AG04450 (cell line): ENCODE measurements around the gene ECE2. TPM values are rescaled to one million over a fixed set of nuclear protein-coding genes. Genes with fewer than 3 reads are reported as not detected.

ENCODE experiments used
- CTCF ChIA-PET: fragments of 300-600, 350-600 bp; formaldehyde crosslinking; extraction: SDS; loops from one replicate; lab custom pipeline; 2022; ENCODE audit warnings: antibody characterized with exemption, inconsistent platforms; lab: Charles Lee
- POLR2A ChIA-PET: fragments of 350-600 bp; formaldehyde crosslinking; extraction: SDS; loops from one replicate; lab custom pipeline; 2021; ENCODE audit warnings: antibody characterized with exemption, inconsistent platforms; lab: Yijun Ruan, JAX
- DNase-seq: peaks from one replicate; pipeline ENCODE4 v3.0.0-alpha.2; 2011; ENCODE audit warnings: low read depth, low spot score
- H3K27ac ChIP-seq: one replicate; pipeline ENCODE4 v1.5.1; 2012; ENCODE audit warnings: low read depth, low read length, control low read depth
- H3K27me3 ChIP-seq: one replicate; pipeline ENCODE4 v1.6.0; 2012; ENCODE audit warnings: low read length; ENCODE audit not compliant: control insufficient read depth, insufficient read depth
- H3K4me3 ChIP-seq: 2 replicates; pipeline ENCODE4 v1.5.1; 2011; ENCODE audit warnings: mild to moderate bottlenecking, low read depth, low read length, control low read depth
- H3K9me3 ChIP-seq: 2 replicates; pipeline ENCODE4 v1.5.1; 2012; ENCODE audit warnings: low read length; ENCODE audit not compliant: control insufficient read depth, insufficient read depth
- polyA plus RNA-seq: library from polyadenylated mRNA; depleted of rRNA; stranded (reverse); fragments of >200 nt; gene quantifications from 2 replicates; pipeline ENCODE4 v1.2.3, GENCODE V29; 2011
- TF ChIP-seq, protein P1 (sequence below): IDR thresholded peaks from 2 replicates; pipeline ENCODE4 v1.5.1; 2011; ENCODE audit warnings: low read depth, low read length, control low read depth, inconsistent platforms

The ECE2 gene
- polyA plus RNA-seq, 1 experiment = not detected

DNA sequence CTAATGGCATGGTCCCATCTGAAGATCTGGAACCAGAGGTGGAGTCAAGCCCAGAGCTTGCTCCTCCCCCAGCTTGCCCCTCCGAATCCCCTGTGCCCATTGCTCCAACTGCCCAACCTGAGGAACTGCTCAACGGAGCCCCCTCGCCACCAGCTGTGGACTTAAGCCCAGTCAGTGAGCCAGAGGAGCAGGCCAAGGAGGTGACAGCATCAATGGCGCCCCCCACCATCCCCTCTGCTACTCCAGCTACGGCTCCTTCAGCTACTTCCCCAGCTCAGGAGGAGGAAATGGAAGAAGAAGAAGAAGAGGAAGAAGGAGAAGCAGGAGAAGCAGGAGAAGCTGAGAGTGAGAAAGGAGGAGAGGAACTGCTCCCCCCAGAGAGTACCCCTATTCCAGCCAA is 45.8 kb downstream of the ECE2 start:
- Histone ChIP-seq H3K9me3 (no peaks in the 10 kb centered on the region), H3K27ac (no peak overlapping the region), H3K27me3 (no peaks in the 10 kb centered on the region), H3K4me3 (no peak overlapping the region)
- TF ChIP-seq, protein P1, sequence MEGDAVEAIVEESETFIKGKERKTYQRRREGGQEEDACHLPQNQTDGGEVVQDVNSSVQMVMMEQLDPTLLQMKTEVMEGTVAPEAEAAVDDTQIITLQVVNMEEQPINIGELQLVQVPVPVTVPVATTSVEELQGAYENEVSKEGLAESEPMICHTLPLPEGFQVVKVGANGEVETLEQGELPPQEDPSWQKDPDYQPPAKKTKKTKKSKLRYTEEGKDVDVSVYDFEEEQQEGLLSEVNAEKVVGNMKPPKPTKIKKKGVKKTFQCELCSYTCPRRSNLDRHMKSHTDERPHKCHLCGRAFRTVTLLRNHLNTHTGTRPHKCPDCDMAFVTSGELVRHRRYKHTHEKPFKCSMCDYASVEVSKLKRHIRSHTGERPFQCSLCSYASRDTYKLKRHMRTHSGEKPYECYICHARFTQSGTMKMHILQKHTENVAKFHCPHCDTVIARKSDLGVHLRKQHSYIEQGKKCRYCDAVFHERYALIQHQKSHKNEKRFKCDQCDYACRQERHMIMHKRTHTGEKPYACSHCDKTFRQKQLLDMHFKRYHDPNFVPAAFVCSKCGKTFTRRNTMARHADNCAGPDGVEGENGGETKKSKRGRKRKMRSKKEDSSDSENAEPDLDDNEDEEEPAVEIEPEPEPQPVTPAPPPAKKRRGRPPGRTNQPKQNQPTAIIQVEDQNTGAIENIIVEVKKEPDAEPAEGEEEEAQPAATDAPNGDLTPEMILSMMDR = no peak
- ChIA-PET CTCF (no interaction called here), POLR2A (interaction anchor here (1.2 kb wide), 1 partner anchor 8 kb away, joined by 3 read pairs; no protein-coding TSS in a partner anchor)
- no peak for DNase-seq

DNA sequence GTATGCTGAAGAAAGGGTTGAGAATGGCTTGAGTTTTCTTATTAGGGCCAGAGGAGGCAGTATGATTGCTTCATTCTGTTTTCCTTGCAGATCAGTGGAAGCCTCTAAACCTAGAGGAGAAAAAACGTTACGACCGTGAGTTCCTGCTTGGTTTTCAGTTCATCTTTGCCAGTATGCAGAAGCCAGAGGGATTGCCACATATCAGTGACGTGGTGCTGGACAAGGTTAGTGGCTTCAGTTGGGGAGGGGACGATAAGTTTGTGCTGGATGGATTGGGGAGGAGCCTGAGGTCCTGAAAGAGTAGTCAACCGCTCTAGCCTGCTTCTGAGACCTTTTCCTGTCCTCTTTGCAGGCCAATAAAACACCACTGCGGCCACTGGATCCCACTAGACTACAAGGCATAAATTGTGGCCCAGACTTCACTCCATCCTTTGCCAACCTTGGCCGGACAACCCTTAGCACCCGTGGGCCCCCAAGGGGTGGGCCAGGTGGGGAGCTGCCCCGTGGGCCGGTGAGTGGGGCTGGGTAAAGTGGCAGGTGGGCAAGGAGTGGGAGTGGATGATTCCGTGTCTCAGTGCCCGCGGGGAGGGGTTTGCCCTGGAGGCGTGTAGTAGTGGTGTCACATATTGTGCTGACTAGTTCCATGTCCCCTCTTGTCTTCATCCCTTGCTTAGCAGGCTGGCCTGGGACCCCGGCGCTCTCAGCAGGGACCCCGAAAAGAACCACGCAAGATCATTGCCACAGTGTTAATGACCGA is 47.1 kb downstream of the ECE2 start:
- POLR2A ChIA-PET = no interaction called here
- H3K27ac ChIP-seq = no peak overlapping the region
- DNase-seq = no peak

DNA sequence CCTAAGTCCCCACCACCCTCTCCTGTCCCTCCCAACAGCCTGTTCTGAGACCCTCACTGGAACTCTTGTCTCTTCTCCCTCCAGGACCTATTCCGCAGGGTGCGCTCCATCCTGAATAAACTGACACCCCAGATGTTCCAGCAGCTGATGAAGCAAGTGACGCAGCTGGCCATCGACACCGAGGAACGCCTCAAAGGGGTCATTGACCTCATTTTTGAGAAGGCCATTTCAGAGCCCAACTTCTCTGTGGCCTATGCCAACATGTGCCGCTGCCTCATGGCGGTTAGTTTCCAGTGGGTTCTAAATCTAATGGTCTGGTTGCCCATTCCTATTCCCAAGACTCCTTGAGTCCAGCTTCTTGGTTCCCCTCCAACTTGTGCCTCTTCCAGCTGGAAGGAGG is 47.9 kb downstream of the ECE2 start:
- Histone ChIP-seq H3K4me3 (no peak overlapping the region), H3K9me3 (no peaks in the 10 kb centered on the region; the same call in 1 of the 2 replicates), H3K27ac (no peak overlapping the region), H3K27me3 (no peaks in the 10 kb centered on the region)
- DNase-seq = no peak
- TF ChIP-seq, protein P1 = no peak
- POLR2A ChIA-PET = no interaction called here
- CTCF ChIA-PET = no interaction called here

More for the DNA sequence above, 47.1 kb downstream of the ECE2 start:
- TF ChIP-seq, protein P1 = no peak
- Histone ChIP-seq H3K9me3 (no peaks in the 10 kb centered on the region; the same call in 1 of the 2 replicates), H3K27me3 (no peaks in the 10 kb centered on the region), H3K4me3 (no peak overlapping the region)
- CTCF ChIA-PET = no interaction called here

DNA sequence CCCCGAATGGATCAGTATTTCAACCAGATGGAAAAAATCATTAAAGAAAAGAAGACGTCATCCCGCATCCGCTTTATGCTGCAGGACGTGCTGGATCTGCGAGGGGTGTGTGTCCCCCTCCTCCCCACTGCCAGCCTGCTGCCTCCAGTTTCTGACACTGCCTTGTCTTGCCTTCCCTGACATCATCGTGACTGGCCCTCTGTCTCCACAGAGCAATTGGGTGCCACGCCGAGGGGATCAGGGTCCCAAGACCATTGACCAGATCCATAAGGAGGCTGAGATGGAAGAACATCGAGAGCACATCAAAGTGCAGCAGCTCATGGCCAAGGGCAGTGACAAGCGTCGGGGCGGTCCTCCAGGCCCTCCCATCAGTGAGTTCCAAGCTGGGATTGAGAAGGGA is 49.4 kb downstream of the ECE2 start:
- ChIA-PET CTCF (no interaction called here), POLR2A (no interaction called here)
- TF ChIP-seq, protein P1 = no peak
- no peak for DNase-seq
- Histone ChIP-seq H3K9me3 (no peaks in the 10 kb centered on the region; the same call in 1 of the 2 replicates), H3K27ac (no peak overlapping the region), H3K27me3 (no peaks in the 10 kb centered on the region), H3K4me3 (no peak overlapping the region)

DNA sequence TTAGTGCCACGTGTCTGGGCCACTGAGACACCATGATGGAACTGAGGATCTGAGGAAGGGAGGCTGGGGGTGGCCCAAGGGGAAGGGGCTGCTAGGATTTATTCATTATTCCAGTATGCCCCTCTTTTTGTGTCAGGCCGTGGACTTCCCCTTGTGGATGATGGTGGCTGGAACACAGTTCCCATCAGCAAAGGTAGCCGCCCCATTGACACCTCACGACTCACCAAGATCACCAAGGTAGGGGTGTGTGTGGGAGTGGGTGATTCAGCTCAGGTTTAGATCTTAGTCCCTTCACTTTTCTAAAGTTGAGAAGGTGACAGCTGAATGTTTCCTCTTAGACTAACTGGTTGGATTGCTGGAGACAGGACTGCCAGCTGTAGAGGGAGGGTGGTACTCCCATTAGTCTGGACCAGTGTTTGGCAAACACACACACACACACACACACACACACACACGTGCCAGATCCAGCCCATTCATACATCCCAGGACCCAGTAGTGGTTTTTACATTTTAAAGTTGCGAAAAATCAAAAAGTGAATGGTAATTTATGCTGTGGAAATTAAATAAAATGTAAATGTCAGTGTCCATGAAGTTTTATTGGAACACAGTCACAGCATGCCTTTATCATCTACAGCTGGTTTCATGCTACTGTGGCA is 50.0 kb downstream of the ECE2 start:
- H3K27me3 ChIP-seq = no peaks in the 10 kb centered on the region
- no peak overlapping the region for H3K27ac ChIP-seq
- ChIA-PET POLR2A (interaction anchor here (0.9 kb wide), 1 partner anchor 11 kb away, joined by 3 read pairs; no protein-coding TSS in a partner anchor), CTCF (no interaction called here)
- H3K9me3 ChIP-seq = no peaks in the 10 kb centered on the region; the same call in 1 of the 2 replicates
- DNase-seq = no peak
- TF ChIP-seq, protein P1 = no peak
- no peak overlapping the region for H3K4me3 ChIP-seq
